H54 (cell line): ENCODE data around the gene RBM20.

Source experiments
- DNase-seq: peaks from one replicate; pipeline ENCODE4 v3.0.0; 2011; ENCODE audit warnings: low spot score, mixed read lengths; ENCODE audit not compliant: insufficient read length
- FAIRE-seq: peaks from 3 replicates; lab custom pipeline; 2011; peaks lifted over from hg19 to GRCh38; lab: Jason Lieb, UNC
- POLR2A ChIP-seq: IDR thresholded peaks from 2 replicates; pipeline ENCODE4 v1.6.1; 2011; ENCODE audit warnings: low read depth, mild to moderate bottlenecking, low read length

The RBM20 gene

DNA sequence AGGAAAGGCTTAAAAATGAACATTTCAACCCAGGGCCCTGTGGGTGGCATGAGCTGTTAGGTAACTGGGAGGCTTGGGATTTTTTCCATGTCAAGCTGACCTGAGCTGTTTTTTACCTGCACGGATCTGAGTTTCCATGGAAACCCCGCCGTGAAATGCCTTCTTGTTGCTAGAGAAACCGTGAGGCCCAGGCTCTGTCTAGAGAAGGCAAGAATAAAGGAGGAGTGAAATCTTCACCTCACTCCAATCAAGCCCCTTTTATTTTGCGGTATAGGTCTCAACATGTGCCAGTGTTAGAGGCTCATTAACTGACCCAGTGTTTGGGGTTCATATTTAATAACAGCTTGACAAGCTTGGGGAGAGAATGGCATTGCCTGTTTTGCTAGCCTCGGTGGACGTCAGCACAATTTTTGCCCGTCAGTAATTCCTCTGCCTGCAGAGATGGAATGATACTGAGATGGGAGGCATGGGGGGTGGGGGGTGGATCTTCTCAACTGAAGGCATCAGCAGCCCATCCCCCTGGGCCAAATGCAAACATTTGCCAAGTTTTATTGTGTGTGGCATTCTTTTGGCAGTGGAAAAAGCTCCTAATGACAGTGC is 178.7 kb downstream of the RBM20 start:
- FAIRE-seq: no peak

DNA sequence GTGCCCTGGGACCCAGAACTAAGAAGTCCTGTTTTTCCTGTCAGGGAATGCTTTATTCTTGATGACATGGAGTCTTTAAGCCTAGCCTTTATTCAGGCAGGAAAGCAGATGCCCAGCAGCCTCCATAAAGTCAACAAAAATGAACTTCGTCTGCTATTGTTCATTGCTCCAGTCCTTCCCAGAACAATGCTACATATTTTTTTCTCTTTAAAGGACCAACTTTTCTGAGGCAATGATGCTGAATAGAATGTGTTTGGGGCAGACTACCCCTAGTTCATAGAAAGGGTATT is 180.0 kb downstream of the RBM20 start:
- TF ChIP-seq POLR2A: no peak

More for the DNA sequence above, 178.7 kb downstream of the RBM20 start:
- DNase-seq: no peak
- TF ChIP-seq POLR2A: no peak

DNA sequence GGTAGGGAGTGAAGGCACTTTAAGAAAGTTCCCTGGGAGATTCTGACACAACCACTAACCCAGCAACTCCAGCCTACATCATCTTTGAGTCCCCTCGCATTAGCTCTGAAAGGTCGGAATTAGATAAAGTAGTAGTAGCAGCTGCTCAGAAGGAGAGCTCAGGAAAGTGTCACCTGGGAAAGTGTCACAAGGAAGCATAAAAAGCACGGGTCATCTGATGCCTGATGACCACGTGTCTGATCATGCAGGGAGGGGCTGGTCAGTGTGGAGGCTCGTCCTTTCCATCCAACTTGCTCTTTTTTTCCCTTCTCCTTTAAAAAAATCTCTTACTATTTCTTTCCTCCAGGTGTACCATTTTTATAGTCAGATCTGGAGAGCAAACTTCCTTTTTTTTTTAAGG is 180.5 kb downstream of the RBM20 start:
- FAIRE-seq: no peak
- DNase-seq: no peak
- no peak for TF ChIP-seq POLR2A

More for the DNA sequence above, 180.0 kb downstream of the RBM20 start:
- DNase-seq: no peak
- FAIRE-seq: no peak

DNA sequence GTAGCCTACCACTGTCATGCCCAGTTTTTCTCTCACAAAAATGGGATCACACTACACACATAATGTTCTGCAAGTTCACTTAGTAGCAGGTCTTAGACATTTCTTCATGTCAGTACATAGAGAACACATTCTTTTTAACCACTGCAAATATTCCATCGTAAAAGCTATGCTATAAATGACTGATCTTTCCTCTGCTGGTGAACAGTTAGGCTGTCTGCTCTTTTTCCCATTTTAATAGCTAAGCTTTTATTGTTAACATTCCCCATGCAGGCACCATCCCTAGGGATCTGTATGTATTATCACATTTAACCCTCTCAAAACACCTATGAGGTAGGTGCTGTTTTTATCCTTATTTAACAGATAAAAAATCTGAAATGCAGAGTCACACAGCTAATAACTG is 181.4 kb downstream of the RBM20 start:
- no peak for DNase-seq
- TF ChIP-seq POLR2A: no peak
- no peak for FAIRE-seq

DNA sequence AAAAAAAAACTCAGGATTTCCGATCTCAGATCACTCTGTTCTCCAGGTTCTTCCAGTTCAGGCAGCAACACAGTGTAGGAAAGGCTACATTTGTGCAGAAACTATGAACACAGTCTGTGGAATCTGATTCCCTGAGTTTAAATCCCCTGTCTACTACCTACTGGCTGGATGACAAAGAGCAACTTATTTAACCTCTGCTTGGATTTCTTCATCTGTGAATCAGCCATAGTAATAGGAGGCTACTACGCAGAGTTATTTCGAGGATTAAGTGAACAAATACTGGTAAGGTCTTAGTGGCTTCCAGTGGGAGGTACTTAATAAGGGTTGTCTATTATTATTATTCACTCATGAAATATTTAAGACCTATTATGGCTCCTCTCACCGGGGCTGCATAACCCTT is 183.3 kb downstream of the RBM20 start:
- no peak for TF ChIP-seq POLR2A
- FAIRE-seq: no peak
- DNase-seq: no peak

DNA sequence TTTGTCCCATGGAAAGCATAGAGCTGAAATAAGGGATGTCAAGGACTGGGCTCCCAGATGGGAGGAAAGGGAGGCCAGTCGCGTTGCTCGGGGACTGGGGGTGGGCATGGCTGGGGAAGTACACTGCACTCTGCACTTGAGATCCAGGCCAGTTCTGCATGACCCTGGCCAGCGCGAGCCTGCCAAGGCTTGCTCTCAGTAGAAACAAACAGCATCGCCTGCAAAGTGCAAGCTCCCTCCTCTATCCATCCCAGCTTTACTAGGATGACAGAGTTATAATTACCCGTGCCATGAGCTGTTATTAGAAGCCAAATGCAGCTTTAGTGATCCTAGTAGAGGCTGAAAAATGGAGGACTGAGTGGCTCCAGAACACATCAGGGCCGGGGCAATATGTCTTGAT is 183.7 kb downstream of the RBM20 start:
- TF ChIP-seq POLR2A: no peak
- no peak for FAIRE-seq
- DNase-seq: no peak

DNA sequence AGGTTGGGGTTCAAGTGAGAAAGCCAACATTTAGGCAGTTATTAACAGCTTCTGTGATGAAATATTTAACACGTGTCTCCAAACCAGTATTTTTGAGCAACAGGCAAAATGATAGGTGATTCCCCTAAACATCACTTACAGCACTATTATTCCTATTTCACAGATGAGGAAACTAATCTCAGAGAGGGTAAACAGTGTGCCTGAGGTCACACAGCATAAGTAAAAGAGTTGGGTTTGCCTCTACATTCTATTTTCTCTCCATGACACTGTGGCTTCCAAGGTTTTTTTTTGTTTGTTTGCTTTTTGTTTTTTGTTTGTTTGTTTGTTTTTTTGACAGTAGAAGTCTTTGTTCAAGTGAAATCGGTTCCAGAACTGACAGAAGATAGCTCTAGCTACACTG is 184.4 kb downstream of the RBM20 start:
- FAIRE-seq (no peak), DNase-seq (no peak)
- TF ChIP-seq POLR2A: no peak

DNA sequence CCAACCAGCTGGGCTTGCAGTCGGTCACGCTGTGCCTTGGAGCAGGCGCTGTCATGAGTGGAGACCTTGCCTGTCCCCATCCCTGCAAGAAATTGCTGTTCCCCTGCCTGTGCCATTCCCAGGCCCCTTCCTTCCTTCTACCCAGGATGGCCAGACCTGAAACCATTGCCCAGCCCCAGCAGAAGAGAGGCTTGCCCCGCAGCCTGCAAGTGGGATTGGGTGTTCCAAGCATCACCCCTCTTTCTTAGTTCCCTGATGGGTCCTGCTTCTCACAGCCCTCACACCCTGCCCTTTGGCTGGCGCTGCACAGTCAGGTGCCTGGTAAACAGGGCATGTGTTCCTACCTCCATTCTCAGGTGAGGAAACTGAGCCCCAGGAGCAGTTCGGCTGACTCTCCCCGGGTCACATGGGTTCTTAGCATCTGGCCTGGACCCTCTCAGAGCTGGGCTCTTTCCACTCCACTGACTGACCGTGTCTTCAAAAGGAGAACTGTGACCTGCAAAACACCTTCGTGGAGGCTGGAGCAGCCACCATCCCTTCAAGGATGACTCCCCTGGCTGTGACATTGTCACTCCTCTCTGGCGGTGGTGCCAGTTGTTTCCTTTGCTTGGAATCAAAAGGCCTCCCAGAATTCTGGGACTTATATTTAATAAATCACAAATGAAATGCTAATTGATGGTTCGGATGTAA is 185.7 kb downstream of the RBM20 start:
- FAIRE-seq (no peak), DNase-seq (no peak)
- no peak for TF ChIP-seq POLR2A

DNA sequence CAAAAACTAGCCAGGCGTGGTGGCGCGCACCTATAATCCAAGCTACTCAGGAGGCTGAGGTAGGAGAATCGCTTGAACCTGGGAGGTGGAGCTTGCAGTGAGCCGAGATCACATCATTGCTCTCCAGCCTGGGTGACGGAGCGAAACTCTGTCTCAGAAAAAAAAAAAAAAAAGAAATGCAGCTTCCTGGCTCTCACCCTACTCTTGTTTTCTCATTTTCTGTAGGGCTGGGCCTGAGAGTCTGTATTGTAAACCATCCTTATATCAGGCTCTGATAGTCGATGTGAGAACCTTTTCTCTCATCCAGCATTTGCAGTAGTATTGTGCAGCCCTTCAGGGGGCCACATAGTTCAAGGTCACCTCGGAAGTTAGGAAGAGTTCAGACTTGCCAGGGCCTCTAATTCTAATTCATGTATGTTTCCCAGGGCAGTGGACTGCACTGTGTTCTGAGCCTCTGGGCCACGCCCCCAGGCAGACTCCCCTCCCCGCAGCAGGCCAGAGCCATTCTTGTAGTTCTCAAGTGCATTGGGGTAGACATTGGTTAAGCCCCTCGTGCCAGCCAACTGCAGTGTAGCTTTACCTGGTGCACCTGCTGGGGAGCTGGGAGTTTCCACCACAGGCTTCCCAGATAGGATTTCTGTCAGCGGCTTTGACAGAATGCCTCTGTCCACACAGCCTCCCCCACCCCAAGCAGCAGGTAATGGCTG is 189.3 kb downstream of the RBM20 start:
- FAIRE-seq: no peak
- no peak for DNase-seq
- TF ChIP-seq POLR2A: no peak

DNA sequence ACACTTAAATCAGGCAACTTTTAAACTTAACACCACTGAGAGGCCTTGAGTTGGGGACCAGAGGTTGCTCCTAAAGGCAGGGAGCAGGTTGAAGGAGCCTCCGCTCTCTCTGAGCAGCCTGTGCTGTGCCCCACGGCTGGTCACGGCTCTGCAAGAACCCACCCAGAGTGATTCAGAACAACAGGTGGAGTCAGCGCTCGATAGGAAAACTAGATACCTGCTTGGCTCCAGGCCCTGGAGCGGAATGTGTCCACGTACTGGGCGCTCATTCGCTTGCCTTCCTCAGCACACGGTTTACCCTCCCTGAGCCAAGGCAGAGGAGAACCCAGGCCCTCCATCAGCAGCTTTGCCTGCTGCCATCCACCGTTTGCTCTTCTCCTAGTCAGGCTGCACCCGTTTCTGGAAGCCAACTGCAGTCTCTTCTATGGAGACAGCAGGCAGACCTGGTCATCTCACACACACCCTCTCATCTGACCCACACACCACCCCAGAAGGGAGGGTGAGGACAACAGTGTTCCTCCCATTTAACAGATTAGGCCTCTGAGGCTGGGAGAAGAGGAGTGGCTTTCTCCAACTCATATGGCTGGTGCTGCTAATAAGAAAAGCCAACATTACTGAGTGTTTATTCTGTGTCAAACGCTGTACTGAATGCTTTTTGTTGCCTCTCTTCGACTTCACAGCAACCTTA is 189.9 kb downstream of the RBM20 start:
- FAIRE-seq: no peak

DNA sequence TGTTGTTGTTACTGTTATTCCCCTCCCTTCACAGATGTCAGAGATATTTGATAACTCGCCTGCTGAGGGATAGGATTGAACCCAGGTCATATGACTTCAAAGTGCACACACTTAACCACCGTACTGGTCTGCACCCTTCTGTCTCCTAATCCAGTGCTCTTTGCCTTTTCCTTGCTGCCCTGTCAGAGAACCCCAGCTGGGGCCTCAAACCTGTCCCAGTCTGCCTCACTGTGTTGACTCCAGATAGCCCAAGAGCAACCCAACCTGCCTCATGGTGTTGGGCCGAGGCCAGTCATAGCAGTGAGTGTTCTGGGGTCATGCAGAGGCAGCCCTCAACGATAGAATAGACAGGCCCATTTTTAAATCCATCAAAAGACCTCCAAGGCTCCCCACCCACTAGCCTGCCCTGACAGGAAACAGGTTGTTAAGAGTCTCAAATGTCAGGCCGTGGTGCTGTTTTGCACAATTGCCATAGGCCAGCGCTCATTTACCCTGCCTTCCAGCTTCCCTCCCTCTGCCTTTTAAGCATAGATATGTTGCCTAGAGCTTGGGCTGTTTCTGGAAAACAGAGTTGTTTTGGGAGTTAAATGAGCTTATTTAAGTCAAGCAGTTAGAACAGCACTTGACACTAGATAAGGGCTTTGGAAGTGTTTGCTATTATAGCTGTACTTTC is 190.6 kb downstream of the RBM20 start:
- FAIRE-seq: no peak
- no peak for DNase-seq
- TF ChIP-seq POLR2A: no peak

More for the DNA sequence above, 189.9 kb downstream of the RBM20 start:
- no peak for TF ChIP-seq POLR2A
- no peak for DNase-seq

DNA sequence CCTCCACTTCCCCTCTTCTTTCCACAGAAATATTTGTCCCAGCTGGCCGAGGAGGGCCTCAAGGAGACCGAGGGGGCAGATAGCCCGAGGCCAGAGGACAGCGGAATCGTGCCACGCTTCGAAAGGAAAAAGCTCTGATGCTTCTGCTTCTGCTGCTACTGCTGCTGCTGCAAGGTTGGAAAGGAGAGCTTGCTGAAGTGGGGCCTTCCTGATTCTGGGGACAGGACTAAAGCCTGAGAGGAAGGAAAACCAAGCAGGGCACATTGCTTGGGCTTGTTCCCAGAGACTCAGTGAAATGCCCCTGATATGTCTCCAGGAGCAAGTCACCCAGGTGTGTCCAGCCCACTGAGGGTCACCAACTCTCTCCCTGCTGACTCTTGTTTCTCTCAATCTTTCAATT is 191.7 kb downstream of the RBM20 start:
- no peak for TF ChIP-seq POLR2A
- DNase-seq (no peak), FAIRE-seq (no peak)

DNA sequence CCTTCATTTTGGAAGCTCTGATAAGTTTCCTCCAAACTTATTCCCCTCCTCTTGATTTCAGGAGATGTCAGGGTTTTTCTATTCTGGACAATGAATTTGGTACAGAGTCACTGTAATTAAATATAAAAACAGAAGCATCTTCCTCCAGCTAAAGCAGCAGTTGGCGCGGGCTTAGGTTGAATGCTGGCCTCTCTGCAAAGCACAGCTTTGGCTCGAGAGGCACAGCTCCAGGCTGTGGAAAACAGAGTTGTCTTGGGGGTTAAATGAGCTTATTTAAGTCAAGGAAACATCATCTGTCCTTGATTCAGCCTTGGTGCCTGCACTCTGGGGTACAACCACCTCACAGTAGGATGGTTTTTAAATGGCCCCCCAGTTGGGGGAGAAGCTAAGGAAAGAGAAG is 192.6 kb downstream of the RBM20 start:
- no peak for FAIRE-seq

DNA sequence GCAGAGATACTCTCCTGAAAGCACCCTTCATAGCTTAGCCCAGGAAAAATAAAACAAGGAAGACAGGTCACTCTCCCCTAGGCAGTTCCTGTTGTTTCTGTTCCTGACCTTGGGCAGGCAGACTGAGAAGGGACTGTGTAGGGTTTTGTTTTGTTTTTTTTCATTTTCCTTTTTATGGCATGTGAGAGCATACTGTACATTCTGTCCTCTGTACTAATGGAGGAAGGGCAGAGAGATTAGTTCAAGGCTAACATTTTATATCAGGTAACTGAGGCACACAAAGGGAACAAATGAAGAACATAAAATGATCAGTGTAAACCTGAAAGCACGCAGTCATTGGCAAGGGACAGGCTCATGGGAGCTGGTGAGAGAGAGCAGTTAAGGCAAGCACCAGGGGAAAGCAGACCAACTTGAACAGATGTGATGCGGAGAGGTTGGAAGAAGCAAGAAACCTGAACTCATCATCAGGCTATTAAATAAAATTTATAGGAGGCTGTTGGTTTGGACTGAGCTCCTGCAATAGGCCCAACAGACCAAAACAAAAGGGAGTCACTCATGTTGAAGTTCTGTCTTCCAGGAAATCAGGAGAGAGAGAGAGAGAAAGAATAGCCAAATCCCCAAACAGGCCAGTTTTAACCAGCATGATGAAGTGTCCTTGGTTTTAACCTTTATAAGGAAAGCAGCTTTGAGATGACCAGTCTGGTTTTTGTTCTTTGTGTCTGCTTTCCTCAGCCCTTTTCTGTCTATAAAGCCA is 193.5 kb downstream of the RBM20 start:
- no peak for TF ChIP-seq POLR2A
- FAIRE-seq (no peak), DNase-seq (no peak)

More for the DNA sequence above, 192.6 kb downstream of the RBM20 start:
- TF ChIP-seq POLR2A: no peak
- DNase-seq: no peak
